GM12873 (cell line): ENCODE data around the gene PABPN1.

Experiments
- CTCF ChIP-seq: IDR thresholded peaks from 2 replicates; pipeline ENCODE4 v1.5.1; 2012; ENCODE audit warnings: low read depth, mild to moderate bottlenecking, moderate library complexity, low read length, control low read depth; ENCODE audit not compliant: insufficient read depth; ENCODE audit errors: missing control alignments

Gene PABPN1

GRCh38 chr14:23320584-23321571 is at the start of gene PABPN1:
TSS of gene PABPN1 (plus strand) at chr14:23321457. CDS start at chr14:23321470, 13 bp downstream.
- TF ChIP-seq CTCF: no peak

GRCh38 chr14:23275412-23275811 is 45.8 kb upstream of the PABPN1 start:
- TF ChIP-seq CTCF: no peak

- TF ChIP-seq CTCF: no peak
Observed at GRCh38 chr14:23277189-23277588, 44.1 kb upstream of the PABPN1 start.

GRCh38 chr14:23281247-23281646 is 40.0 kb upstream of the PABPN1 start:
- no peak for TF ChIP-seq CTCF

- no peak for TF ChIP-seq CTCF
Observed at GRCh38 chr14:23284654-23285529, 36.4 kb upstream of the PABPN1 start.

GRCh38 chr14:23285530-23286019 is 35.7 kb upstream of the PABPN1 start:
- no peak for TF ChIP-seq CTCF
